Measurements from ENCODE around the gene TNP1.
A peak's percentile ranks its signal among the peaks of the same experiment; 100 is the strongest.

Gene TNP1

GRCh38 chr2:216829533-216829932 is 30.3 kb downstream of the TNP1 start:
- peaks cover 9% of the 10 kb centered on the region for H3K27me3 Mint-ChIP-seq (ENCODE audit: low read depth)
- H3K9me3 Mint-ChIP-seq = no peaks in the 10 kb centered on the region
- H3K4me1 Mint-ChIP-seq = peaks cover 33% of the 10 kb centered on the region
- no peak overlapping the region for H3K4me3 Mint-ChIP-seq
- no peaks in the 10 kb centered on the region for H3K36me3 Mint-ChIP-seq (ENCODE audit: low read depth)
- H3K27ac Mint-ChIP-seq = no peak overlapping the region
- TF ChIP-seq CTCF (IDR thresholded peaks at IDR 0.05; ENCODE audit: unreplicated experiment in 3 of 3) = no peak

- no peak overlapping the region for H3K27ac Mint-ChIP-seq
- no peak overlapping the region for H3K4me3 Mint-ChIP-seq
- peaks cover 6% of the 10 kb centered on the region for H3K27me3 Mint-ChIP-seq (ENCODE audit: low read depth)
- no peaks in the 10 kb centered on the region for H3K36me3 Mint-ChIP-seq (ENCODE audit: low read depth)
- H3K9me3 Mint-ChIP-seq = no peaks in the 10 kb centered on the region
- peaks cover 28% of the 10 kb centered on the region for H3K4me1 Mint-ChIP-seq
- no peak for TF ChIP-seq CTCF (IDR thresholded peaks at IDR 0.05; ENCODE audit: unreplicated experiment in 3 of 3)
These were observed 32.7 kb downstream of the TNP1 start for GRCh38 chr2:216827073-216827720.

- TF ChIP-seq CTCF (IDR thresholded peaks at IDR 0.05; ENCODE audit: unreplicated experiment in 3 of 3) = no peak
- H3K4me1 Mint-ChIP-seq = peaks cover 6% of the 10 kb centered on the region
- H3K36me3 Mint-ChIP-seq (ENCODE audit: low read depth) = no peaks in the 10 kb centered on the region
- H3K27ac Mint-ChIP-seq = no peak overlapping the region
- no peak overlapping the region for H3K4me3 Mint-ChIP-seq
- no peaks in the 10 kb centered on the region for H3K9me3 Mint-ChIP-seq
- no peaks in the 10 kb centered on the region for H3K27me3 Mint-ChIP-seq (ENCODE audit: low read depth)
These were observed 37.4 kb downstream of the TNP1 start for GRCh38 chr2:216822470-216822869.

GRCh38 chr2:216820709-216821108 is 39.2 kb downstream of the TNP1 start:
- H3K4me1 Mint-ChIP-seq = no peaks in the 10 kb centered on the region
- no peak overlapping the region for H3K4me3 Mint-ChIP-seq
- no peaks in the 10 kb centered on the region for H3K9me3 Mint-ChIP-seq
- H3K27me3 Mint-ChIP-seq (ENCODE audit: low read depth) = no peaks in the 10 kb centered on the region
- H3K36me3 Mint-ChIP-seq (ENCODE audit: low read depth) = no peaks in the 10 kb centered on the region
- peak overlapping the region in 1 of 3 experiments; percentile 10 for H3K27ac Mint-ChIP-seq
- TF ChIP-seq CTCF (IDR thresholded peaks at IDR 0.05; ENCODE audit: unreplicated experiment in 3 of 3) = no peak

GRCh38 chr2:216819766-216820165 is 40.1 kb downstream of the TNP1 start:
- no peaks in the 10 kb centered on the region for H3K4me1 Mint-ChIP-seq
- no peak for TF ChIP-seq CTCF (IDR thresholded peaks at IDR 0.05; ENCODE audit: unreplicated experiment in 3 of 3)
- no peaks in the 10 kb centered on the region for H3K27me3 Mint-ChIP-seq (ENCODE audit: low read depth)
- H3K9me3 Mint-ChIP-seq = no peaks in the 10 kb centered on the region
- no peak overlapping the region for H3K27ac Mint-ChIP-seq
- no peak overlapping the region for H3K4me3 Mint-ChIP-seq
- H3K36me3 Mint-ChIP-seq (ENCODE audit: low read depth) = no peaks in the 10 kb centered on the region

GRCh38 chr2:216819055-216819454 is 40.8 kb downstream of the TNP1 start:
- no peak overlapping the region for H3K27ac Mint-ChIP-seq
- no peaks in the 10 kb centered on the region for H3K4me1 Mint-ChIP-seq
- H3K4me3 Mint-ChIP-seq = no peak overlapping the region
- no peak for TF ChIP-seq CTCF (IDR thresholded peaks at IDR 0.05; ENCODE audit: unreplicated experiment in 3 of 3)
- H3K36me3 Mint-ChIP-seq (ENCODE audit: low read depth) = no peaks in the 10 kb centered on the region
- H3K9me3 Mint-ChIP-seq = no peaks in the 10 kb centered on the region
- no peaks in the 10 kb centered on the region for H3K27me3 Mint-ChIP-seq (ENCODE audit: low read depth)
